PC-3 (cell line): ENCODE measurements around the gene TCP11. TPM values are rescaled to one million over a fixed set of nuclear protein-coding genes. Genes with fewer than 3 reads are reported as not detected.

Source experiments
- ATAC-seq: fragments of 200-7000 bp; cut with Tn5 transposase; 2 replicates; pipeline ENCODE4 v1.9.1; 2020; ENCODE audit warnings: mild to moderate bottlenecking, moderate library complexity
- BruUV-seq: library from RNA; stranded (reverse); fragments of 400-500 nt; replicated peaks from 2 replicates; lab custom pipeline; 2021; lab: Mats Ljungman, UMichigan
- CTCF ChIA-PET: fragments of 300-600 bp; sonication (Branson Sonifier 250); formaldehyde crosslinking; loops from one replicate; lab custom pipeline; 2022; ENCODE audit warnings: antibody characterized with exemption; lab: Charles Lee
- POLR2A ChIA-PET: fragments of 300-600 bp; sonication (Branson Sonifier 250); formaldehyde crosslinking; loops from one replicate; lab custom pipeline; 2022; ENCODE audit warnings: antibody characterized with exemption; ENCODE audit not compliant: unreplicated experiment; lab: Charles Lee
- DNase-seq: peaks from one replicate; pipeline ENCODE4 v3.0.0-alpha.2; 2015
- H2AFZ ChIP-seq: fragments of 300-600 bp; sonication (generic); 2 replicates; pipeline ENCODE4 v1.6.0; 2016; ENCODE audit warnings: antibody characterized with exemption, low read length
- H3F3A ChIP-seq: fragments of 300-600 bp; sonication (generic); one replicate; pipeline ENCODE4 v1.6.0; 2017; ENCODE audit warnings: antibody characterized with exemption, low read length, control low read depth, mild to moderate bottlenecking; ENCODE audit not compliant: unreplicated experiment
- H3K27ac ChIP-seq: fragments of 300-600 bp; sonication (generic); 2 replicates; pipeline ENCODE4 v1.5.1; 2016; ENCODE audit warnings: mild to moderate bottlenecking, low read length
- H3K27me3 ChIP-seq: fragments of 300-600 bp; sonication (generic); 2 replicates; pipeline ENCODE4 v1.6.1; 2016; ENCODE audit warnings: low read length, mixed read lengths
- H3K36me3 ChIP-seq: fragments of 300-600 bp; sonication (generic); 2 replicates; pipeline ENCODE4 v1.6.1; 2016; ENCODE audit warnings: low read depth, mixed run types, low read length, mixed read lengths
- H3K4me1 ChIP-seq: fragments of 300-600 bp; sonication (generic); 2 replicates; pipeline ENCODE4 v1.5.1; 2016; ENCODE audit warnings: low read length; ENCODE audit not compliant: insufficient read depth
- H3K4me2 ChIP-seq: fragments of 300-600 bp; sonication (generic); 2 replicates; pipeline ENCODE4 v1.6.0; 2016; ENCODE audit warnings: low read length
- H3K4me3 ChIP-seq: fragments of 300-600 bp; sonication (generic); 2 replicates; pipeline ENCODE4 v1.5.1; 2016; ENCODE audit warnings: mild to moderate bottlenecking, low read length, mixed read lengths
- H3K79me2 ChIP-seq: fragments of 300-600 bp; sonication (generic); 2 replicates; pipeline ENCODE4 v1.6.1; 2017; ENCODE audit warnings: low read length, mixed read lengths
- H3K9ac ChIP-seq: fragments of 300-600 bp; sonication (generic); 2 replicates; pipeline ENCODE4 v1.6.0; 2016; ENCODE audit warnings: mild to moderate bottlenecking, low read length
- H3K9me2 ChIP-seq: fragments of 300-600 bp; sonication (generic); replicated peaks from 2 replicates; pipeline ENCODE4 v1.6.1; 2016; ENCODE audit warnings: mixed run types, low read length, mixed read lengths
- H3K9me3 ChIP-seq: fragments of 300-600 bp; sonication (generic); 2 replicates; pipeline ENCODE4 v1.6.1; 2016; ENCODE audit warnings: low read length, mixed read lengths
- H4K20me1 ChIP-seq: fragments of 300-600 bp; sonication (generic); 2 replicates; pipeline ENCODE4 v1.6.1; 2016; ENCODE audit warnings: low read length, mixed read lengths
- EZH2 ChIP-seq: fragments of 300-600 bp; sonication (generic); IDR thresholded peaks from one replicate; pipeline ENCODE4 v1.6.1; 2017; ENCODE audit warnings: antibody characterized with exemption, mild to moderate bottlenecking, low read length; ENCODE audit not compliant: unreplicated experiment
- EZH2phosphoT487 ChIP-seq: fragments of 300-600 bp; sonication (generic); IDR thresholded peaks from 2 replicates; pipeline ENCODE4 v1.6.1; 2018; ENCODE audit warnings: mild to moderate bottlenecking, antibody characterized with exemption, low read length, borderline replicate concordance
- intact Hi-C: fragments of 100-400 bp; cut with micrococcal nuclease; formaldehyde crosslinking; loops from 2 replicates; pipeline ENCODE4 v1.9.0; 2023
- total RNA-seq: library from RNA; depleted of rRNA; stranded (reverse); fragments of >200 nt; gene quantifications from 2 replicates; pipeline ENCODE4 v1.2.3, GENCODE V29; 2014
- TF ChIP-seq, protein P1 (sequence below): fragments of 300-600 bp; sonication (generic); conservative IDR thresholded peaks from 2 replicates; pipeline ENCODE4 v1.5.1; 2017; ENCODE audit warnings: antibody characterized with exemption, low read depth, mild to moderate bottlenecking, low read length

TCP11 gene
- total RNA-seq, 1 experiment from 2014 or later = 1.3 TPM

DNA sequence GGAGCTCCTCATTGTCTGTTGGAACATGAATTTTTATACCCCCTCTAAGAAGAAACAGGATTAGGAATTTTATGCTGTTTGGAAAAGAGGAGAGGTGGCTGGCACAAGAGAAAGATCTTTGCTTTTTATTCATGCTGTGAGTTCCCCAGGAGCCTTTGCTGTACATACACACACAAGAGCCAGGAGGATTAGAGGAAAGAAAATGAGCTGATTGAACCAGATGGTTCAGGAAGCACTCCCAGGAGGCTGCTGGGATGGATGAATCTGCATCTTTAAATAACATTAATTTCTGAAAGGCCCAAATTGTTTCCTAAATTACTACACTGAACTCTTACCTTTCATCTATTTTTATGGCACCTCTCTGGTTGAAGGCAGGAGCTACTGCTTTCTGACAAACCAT lies 20.1 kb upstream of the TCP11 start:
- POLR2A ChIA-PET = interaction anchor here (0.7 kb wide), 1 partner anchor 9 kb away, joined by 3 read pairs; no protein-coding TSS in a partner anchor
- Histone ChIP-seq H3F3A (no peaks in the 10 kb centered on the region), H3K9me3 (no peaks in the 10 kb centered on the region), H2AFZ (no peak overlapping the region), H4K20me1 (no peaks in the 10 kb centered on the region), H3K27me3 (no peaks in the 10 kb centered on the region), H3K79me2 (no peaks in the 10 kb centered on the region), H3K27ac (no peak overlapping the region), H3K4me3 (no peak overlapping the region), H3K4me1 (peaks cover 17% of the 10 kb centered on the region), H3K9me2 (no peaks in the 10 kb centered on the region), H3K36me3 (no peaks in the 10 kb centered on the region), H3K4me2 (no peak overlapping the region), H3K9ac (no peak overlapping the region)
- TF ChIP-seq EZH2phosphoT487 (no peak), EZH2 (no peak)
- TF ChIP-seq, protein P1, sequence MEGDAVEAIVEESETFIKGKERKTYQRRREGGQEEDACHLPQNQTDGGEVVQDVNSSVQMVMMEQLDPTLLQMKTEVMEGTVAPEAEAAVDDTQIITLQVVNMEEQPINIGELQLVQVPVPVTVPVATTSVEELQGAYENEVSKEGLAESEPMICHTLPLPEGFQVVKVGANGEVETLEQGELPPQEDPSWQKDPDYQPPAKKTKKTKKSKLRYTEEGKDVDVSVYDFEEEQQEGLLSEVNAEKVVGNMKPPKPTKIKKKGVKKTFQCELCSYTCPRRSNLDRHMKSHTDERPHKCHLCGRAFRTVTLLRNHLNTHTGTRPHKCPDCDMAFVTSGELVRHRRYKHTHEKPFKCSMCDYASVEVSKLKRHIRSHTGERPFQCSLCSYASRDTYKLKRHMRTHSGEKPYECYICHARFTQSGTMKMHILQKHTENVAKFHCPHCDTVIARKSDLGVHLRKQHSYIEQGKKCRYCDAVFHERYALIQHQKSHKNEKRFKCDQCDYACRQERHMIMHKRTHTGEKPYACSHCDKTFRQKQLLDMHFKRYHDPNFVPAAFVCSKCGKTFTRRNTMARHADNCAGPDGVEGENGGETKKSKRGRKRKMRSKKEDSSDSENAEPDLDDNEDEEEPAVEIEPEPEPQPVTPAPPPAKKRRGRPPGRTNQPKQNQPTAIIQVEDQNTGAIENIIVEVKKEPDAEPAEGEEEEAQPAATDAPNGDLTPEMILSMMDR = no peak
- BruUV-seq = no TSS peak
- intact Hi-C loops = no loop called here
- ATAC-seq = no peak
- CTCF ChIA-PET = no interaction called here
- no peak for DNase-seq

DNA sequence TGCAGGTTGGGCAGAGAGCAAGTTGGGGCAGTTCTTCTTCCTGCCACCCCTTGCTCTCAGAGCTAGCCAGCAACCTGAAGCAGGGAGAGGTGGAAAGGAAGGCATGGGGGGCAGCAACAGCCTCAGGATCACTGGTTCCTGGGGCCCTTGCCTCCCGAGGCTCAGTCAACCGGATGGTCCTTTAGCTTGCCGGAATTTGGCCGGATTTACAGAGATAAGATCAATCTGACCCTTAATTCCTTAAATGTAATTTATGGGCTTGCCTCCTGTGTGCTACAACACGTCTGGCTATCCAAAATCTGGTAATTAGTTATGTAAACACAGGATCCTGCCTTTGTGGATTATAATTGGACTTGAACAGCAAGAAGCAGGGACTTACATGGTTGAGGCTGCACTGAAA lies 19.5 kb upstream of the TCP11 start:
- intact Hi-C loops = no loop called here

DNA sequence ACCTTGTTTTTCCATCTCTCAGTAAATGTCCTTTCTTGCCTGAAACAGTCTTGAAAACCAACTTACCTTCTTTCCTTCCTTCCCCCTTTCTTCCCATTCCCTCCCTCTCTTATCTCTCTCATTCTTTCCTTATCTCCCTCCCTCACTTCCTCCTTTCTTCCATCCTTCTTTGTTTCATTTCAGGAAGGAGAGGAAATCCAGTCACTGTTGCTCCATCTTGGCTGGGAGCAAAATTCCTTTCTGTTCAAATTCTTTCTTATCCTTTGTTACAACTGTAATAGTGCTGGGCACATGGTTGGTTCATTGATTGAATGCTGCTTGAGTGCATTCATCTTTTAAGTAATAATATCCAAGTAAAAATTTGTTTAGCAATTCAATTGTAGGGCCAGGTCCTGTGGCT lies 17.4 kb upstream of the TCP11 start:
- no peak overlapping the region for H3K9ac ChIP-seq
- no peak overlapping the region for H3K27ac ChIP-seq
- peaks cover 7% of the 10 kb centered on the region; the same call in 1 of the 2 replicates for H3K4me1 ChIP-seq
- H3K27me3 ChIP-seq = no peaks in the 10 kb centered on the region
- intact Hi-C loops = no loop called here
- DNase-seq (no peak), ATAC-seq (no peak)
- no peak overlapping the region for H3K4me2 ChIP-seq
- BruUV-seq = no TSS peak
- H2AFZ ChIP-seq = no peak overlapping the region
- H3K9me3 ChIP-seq = no peaks in the 10 kb centered on the region
- CTCF ChIA-PET = no interaction called here
- H3K4me3 ChIP-seq = no peak overlapping the region
- TF ChIP-seq EZH2phosphoT487 (no peak), EZH2 (no peak)
- TF ChIP-seq, protein P1 = no peak
- H3F3A ChIP-seq = no peaks in the 10 kb centered on the region
- H3K36me3 ChIP-seq = no peaks in the 10 kb centered on the region
- no peaks in the 10 kb centered on the region for H3K79me2 ChIP-seq
- H4K20me1 ChIP-seq = no peaks in the 10 kb centered on the region
- POLR2A ChIA-PET = no interaction called here
- no peaks in the 10 kb centered on the region for H3K9me2 ChIP-seq

More for the DNA sequence above, 19.5 kb upstream of the TCP11 start:
- no peak for TF ChIP-seq EZH2phosphoT487
- TF ChIP-seq, protein P1 = no peak
- TF ChIP-seq EZH2 = no peak
- Histone ChIP-seq H3K27ac (no peak overlapping the region), H2AFZ (no peak overlapping the region), H3F3A (no peaks in the 10 kb centered on the region), H3K27me3 (no peaks in the 10 kb centered on the region), H3K4me3 (no peak overlapping the region), H3K4me1 (peaks cover 10% of the 10 kb centered on the region), H4K20me1 (no peaks in the 10 kb centered on the region), H3K79me2 (no peaks in the 10 kb centered on the region), H3K9me3 (no peaks in the 10 kb centered on the region), H3K36me3 (no peaks in the 10 kb centered on the region), H3K9ac (no peak overlapping the region), H3K4me2 (no peak overlapping the region), H3K9me2 (no peaks in the 10 kb centered on the region)
- DNase-seq (no peak), ATAC-seq (no peak)
- POLR2A ChIA-PET = interaction anchor here (0.7 kb wide), 1 partner anchor 9 kb away, joined by 3 read pairs; no protein-coding TSS in a partner anchor
- CTCF ChIA-PET = no interaction called here
- no TSS peak for BruUV-seq
